GM21825 (cell line): ENCODE data around the gene MPRIP.

Source experiments
- ATAC-seq: cut with Tn5 transposase; IDR thresholded peaks from one replicate; pipeline ENCODE4 v1.9.1; 2021; ENCODE audit warnings: mild to moderate bottlenecking, moderate library complexity; ENCODE audit not compliant: unreplicated experiment

MPRIP gene

GRCh38 chr17:17064322-17064721 is 22.1 kb downstream of the MPRIP start:
- no peak for ATAC-seq

- no peak for ATAC-seq
Observed at GRCh38 chr17:17066021-17066420, 23.8 kb downstream of the MPRIP start.

- no peak for ATAC-seq
Observed at GRCh38 chr17:17067257-17067656, 25.0 kb downstream of the MPRIP start.

DNA sequence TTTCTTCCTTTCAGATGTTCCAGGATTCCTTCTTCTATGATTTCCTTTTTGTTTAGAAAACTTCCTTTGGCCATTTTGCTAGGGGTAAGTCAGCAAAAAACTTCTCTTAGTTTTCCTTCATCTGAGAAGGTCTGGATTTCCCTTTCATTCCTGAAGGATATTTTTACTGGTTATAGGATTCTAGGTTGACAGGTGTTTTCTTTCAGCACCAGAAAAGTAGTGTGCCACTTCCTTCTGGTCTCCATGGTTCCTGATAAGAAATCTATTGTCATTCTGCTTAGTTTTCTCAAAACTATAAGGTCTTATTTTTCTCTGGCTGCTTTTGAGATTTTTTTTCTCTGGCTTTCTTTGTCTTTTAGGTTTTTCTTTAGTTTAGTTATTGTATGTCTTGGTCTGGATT is 27.6 kb downstream of the MPRIP start:
- ATAC-seq: no peak

DNA sequence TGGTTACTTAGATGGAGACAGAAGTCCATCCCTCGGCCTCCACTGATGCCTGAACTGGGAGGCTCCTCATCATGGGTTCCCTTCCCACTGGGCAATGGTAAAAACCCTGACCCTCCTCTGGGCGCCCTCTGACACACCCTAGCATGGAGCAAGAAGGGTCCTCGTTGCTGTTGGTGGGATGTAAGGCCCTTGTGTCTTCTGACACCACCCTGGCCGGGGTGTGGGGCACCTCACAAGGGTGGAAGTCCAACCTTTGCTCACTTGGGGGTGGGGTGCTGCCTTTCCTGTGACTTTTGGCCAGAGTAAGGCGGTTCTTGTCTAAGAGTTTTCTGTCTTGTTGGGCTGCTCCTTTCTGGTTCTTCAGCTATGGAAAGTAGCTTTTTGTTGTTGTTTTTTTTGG is 28.7 kb downstream of the MPRIP start:
- ATAC-seq: no peak

DNA sequence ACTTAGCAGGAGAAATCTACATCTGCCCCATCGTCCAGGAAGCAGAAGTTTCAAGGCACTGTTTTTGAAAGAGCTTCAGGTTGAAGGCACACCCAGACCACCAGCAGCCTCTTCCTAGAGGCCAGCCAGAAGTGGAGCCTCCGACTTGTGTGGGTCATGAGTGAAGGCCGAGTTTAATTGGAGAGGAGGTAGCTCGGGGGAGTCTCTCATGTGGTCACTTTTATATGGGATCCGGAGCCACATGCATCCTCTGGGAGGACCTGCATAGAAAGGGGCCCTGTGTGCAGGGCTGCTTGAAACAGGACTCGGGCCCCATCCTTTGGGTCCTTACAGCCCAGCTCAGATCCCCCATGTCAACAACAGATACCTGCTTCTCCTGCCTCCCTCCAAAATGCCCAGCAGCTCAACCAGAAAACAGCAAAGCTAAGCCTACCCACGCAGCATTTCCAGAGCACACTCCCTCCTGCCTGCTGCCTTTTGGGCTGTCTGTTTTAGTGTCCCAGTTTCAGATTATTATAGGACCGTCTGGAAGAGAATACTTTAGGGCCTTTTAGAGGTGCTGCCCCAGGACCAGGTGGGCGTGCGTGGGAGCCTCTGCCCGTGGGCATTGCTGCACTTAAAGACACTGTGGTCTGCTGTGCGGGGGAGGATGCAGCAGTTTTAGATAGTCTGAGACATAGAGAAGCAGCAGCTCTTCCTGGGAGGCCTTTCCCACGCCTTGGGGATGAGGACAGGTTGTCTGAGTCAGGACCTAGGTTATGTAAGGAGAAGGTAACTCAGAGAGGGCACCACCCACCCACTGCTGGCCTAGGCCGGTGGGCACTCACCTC is 29.5 kb downstream of the MPRIP start:
- no peak for ATAC-seq

GRCh38 chr17:17072546-17072945 is 30.3 kb downstream of the MPRIP start:
- ATAC-seq: no peak

GRCh38 chr17:17073030-17073564 is 30.8 kb downstream of the MPRIP start:
- ATAC-seq: no peak

DNA sequence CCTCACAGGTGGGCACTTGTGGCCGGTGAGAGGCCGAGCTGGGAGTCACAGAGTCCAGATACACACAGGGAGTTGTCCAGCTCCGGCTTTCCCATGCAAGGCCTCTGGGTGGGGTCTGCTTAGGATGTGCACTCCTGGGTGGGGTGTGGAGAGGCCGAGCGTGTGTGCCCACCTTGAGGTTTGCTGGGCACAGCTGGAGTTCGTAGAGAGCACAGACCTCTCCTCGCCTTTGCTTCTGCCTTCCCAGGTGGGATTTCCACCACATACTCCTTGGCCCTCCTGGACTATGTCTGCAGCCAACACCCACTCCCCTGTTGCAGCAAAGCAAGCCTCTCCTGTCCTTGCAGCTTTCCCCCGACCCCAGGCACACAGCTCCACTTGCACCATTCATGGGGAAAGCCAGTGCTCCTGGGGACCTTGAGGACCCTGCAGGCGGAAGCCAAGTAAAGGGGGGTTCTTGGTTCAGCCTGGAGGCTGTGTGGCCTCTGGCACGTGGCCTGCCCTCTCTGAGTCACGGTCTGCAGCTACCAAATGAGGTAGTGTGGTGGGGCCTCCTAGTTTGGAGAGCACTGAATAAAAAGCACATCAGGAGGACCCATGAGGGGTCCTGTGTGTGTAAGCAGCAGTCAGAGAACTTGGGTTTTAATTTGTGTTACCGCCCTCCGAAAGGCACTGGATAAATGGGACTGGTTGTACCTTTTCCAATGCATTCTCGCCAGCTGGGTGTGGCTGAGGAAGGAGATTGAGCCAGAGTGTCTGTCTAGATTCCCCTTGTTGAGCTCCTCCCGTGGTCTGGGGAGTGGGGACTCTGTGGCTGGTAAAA is 31.5 kb downstream of the MPRIP start:
- ATAC-seq: no peak

- ATAC-seq: no peak
Observed at GRCh38 chr17:17075125-17075781, 33.0 kb downstream of the MPRIP start.

DNA sequence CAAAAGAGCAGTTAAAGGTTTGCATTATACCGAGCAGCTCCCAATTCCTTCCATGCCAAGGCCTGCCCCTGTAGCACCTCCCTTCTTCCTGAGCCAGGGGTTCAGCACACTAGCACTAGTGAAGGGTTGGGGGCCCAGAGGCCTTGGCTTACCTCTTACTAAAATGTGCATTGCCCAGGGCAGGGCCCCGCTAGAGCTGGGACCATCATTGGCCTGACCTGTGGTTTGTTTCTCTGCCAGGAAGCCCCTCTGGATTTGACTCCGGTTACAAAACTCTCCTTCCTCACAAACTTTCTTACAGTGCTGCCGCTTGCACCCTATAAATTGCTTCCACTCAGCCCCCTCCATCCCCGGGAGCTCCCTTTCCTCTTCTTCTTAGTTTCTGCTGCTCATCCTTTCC is 33.8 kb downstream of the MPRIP start:
- no peak for ATAC-seq

DNA sequence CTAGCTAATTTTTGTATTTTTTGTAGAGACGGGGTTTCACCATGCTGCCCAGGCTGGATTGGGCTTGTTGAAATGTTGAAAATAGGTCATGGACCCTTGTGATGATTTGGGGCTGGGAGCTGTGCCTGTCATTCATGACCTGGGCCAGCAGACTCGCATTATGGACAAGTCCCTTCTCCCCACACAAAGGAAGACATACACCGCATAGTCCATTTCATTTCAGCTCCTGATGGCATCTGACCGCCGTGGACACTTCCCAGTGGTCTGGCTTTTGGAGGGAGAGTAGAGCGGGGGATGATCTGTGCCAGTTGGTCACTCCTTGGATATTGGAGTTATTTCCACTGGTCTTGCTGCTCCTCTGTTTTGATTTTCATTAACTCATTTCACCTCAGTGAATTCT is 34.8 kb downstream of the MPRIP start:
- ATAC-seq: no peak

GRCh38 chr17:17077861-17078732 is 35.8 kb downstream of the MPRIP start:
- no peak for ATAC-seq

DNA sequence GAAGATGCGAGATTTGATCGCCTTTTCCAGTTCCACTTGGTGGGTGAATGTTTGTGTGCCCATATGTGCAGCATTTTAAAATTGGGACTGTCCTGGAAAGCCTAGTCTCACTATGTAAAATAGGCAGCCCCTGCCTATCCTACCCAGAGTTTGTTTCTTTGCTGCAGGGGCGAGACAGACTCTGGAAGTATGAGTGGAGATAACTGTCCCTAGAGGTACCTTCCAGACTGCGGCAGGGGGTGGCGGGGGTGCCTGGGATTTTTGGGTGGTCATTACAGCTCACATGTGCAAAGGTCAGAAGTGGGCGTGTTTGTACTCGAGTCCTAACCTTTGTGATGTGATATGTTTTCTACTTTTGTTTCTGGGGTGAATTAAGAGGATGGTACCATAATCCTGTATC is 36.6 kb downstream of the MPRIP start:
- no peak for ATAC-seq

DNA sequence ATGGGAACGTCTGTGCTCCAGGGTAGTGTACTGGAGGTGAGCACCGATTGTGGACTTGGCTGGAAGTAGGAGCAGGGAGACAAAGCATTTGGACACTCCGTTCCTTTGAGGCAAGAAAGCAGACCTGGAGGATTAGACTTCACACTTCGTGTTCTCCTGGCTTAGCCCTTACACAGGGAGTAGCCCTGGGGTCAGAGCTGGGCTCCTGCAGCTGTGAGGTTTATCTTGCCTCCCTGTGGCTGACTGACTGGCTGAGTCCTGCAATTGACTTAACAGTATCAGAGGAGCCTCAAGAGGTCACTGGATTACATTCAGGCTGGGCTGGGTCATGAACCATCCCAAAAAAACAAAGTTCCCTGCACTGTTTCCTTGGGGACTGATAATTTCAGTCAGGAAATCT is 37.1 kb downstream of the MPRIP start:
- ATAC-seq: no peak

GRCh38 chr17:17079761-17080160 is 37.5 kb downstream of the MPRIP start:
- no peak for ATAC-seq

GRCh38 chr17:17080181-17080631 is 37.9 kb downstream of the MPRIP start:
- no peak for ATAC-seq

GRCh38 chr17:17080781-17081180 is 38.5 kb downstream of the MPRIP start:
- ATAC-seq: no peak

DNA sequence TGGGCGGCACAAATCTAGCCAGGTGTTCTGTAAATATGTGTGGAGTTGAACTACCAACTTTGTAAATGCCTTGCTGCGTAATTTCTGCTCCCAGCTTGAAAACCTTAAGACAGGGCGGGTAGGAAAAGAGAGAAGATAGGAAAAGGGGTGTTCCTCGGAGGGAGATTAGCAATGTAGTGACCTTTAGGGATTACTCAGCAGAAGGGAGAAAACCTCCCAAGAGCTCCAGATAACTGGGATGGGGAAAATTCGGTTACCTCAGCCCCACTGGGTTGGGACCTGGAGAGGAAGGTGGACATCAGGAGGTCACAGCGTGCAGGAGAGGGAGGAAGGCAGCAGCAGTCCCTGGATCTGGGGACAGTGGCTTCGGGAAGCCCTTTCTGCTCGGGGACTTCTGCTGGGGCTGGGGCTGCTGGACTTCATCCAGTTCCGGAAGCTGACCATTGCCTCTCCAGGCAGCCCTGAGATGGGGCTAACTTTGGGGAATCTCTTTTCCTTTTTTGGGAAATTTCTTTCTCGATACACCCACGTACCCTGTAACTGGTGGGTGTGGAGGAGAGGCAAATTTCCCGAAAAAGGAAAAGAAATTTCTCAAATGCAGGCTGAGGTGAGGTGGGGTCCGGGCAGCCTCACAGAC is 39.2 kb downstream of the MPRIP start:
- no peak for ATAC-seq

GRCh38 chr17:17082878-17083277 is 40.6 kb downstream of the MPRIP start:
- no peak for ATAC-seq
